CD4-positive, alpha-beta T cell treated with Interleukin-1 beta for 1 hour (primary cell): ENCODE data around the gene MIEF1.

ENCODE experiments used
- DNase-seq, 2 donors: peaks; one replicate each; pipeline ENCODE4 v3.0.0-alpha.2; 2020 to 2022

The MIEF1 gene

GRCh38 chr22:39502109-39502788, at the start of gene MIEF1:
Gene MIEF1 (plus strand): TSS chr22:39502290. CDS start chr22:39511295, 9,005 bp downstream.
- peak; percentile 91 to 94 for DNase-seq

- DNase-seq = no peak
Measured at GRCh38 chr22:39452740-39453040, 49.4 kb upstream of the MIEF1 start.

- DNase-seq = no peak
Measured at GRCh38 chr22:39453765-39454378, 48.2 kb upstream of the MIEF1 start.

DNA sequence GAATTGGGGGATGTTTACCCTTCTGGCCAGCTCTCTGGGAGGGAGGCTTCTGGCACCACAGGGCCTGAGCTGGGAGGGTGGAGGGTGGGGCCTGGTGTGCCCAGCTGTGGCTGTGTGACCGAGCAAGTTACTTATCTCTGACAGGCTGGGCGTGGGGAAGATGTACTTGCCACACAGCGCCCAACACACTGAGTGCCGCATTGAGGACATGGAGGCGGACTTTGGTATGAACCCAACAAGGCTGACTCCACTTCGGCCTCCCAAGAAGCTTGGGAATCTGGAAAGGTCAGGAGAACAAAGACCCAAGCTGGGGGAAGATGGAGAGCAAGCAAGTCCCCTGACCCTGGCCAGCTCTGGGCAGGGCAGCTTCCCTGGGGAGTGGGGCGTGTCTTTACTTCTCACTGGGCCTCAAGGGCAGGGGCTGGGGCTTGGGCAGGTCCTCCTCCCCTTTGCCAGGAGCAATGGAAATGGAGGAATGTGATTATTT, 47.7 kb upstream of the MIEF1 start:
- DNase-seq = no peak

DNA sequence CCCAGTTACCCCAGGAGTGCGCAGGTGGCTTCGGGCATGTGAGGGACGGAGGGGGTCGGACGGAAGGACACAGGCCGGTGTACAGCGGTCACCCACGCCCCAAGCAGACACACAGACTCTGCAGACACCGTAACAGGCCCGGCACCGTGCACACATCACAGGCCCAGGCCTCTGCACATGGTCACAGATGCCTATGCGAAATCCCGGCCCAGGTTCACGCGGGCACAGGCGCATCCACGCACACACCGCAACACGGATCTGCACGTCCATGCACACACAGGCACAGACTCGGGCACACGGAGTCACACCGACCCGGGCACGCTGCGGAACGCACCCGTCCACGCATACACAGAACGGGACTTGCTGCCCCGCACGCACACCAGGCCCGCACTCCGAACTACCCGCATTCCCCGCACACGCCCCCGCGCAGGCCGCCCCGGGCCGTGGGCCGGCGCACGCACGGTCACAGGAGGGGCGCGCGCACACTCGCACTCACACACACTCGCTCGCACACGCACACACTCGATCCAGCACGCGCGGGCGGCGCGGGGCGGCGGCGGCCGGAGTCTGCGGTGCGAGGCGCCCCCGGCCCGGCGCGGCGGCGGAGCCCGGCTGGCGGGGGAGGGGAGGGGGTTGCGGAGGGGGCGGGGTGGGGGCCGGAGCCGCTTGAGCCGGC, 45.4 kb upstream of the MIEF1 start, which contains the start of gene MGAT3:
Gene MGAT3, plus strand, starts transcription at position 491 of the 676 bp plus-strand sequence. CDS start 30,336 bp downstream, outside the sequence.
- no peak for DNase-seq

- no peak for DNase-seq
Measured at GRCh38 chr22:39457198-39457555, 44.9 kb upstream of the MIEF1 start.

DNA sequence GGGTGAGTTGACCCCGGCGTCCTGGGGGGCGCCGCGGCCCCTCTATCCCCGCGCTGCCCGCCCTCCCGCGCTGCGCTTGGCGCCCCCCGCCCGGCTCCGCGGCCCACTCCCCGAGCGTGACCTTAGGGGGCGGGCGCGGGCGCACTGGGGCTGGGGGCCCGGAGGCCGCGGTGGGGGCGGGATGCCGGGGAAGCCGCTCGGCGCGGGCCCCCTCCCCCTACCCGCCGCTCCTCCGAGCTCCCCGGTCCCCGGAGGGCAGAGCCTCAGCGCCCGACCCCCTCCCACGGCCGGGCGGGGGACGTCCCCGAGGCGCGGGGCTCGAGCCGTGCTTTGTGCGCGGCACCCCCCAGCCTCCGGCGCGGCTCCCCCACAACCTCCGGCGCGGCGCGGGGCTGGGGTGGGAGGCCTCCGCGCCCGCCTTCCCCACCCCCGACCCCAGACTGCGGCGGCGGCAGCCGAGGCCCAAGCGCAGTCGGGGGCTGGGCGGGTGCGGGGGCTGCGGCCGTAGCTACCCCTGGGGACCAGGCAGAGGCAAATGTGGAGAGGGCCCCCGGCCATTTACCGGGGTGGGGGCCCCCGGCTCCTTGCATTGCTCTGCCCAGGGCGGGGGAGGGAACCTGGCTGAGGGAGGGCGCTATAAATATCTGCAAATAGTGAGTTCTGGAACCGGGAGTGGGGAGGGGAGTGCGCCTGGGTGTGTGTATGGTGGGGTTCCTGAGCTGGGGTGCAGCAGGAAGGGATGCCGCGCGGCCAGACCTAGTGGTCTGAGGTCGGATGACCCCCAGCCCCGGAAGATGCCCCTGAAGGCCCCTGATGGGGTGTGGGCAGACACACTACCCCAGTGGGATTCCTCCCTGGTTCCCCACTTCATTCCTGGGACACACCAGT, 44.3 kb upstream of the MIEF1 start:
- DNase-seq = no peak

GRCh38 chr22:39458444-39459083, 43.5 kb upstream of the MIEF1 start:
- DNase-seq = no peak

- no peak for DNase-seq
Measured at GRCh38 chr22:39459681-39460080, 42.4 kb upstream of the MIEF1 start.

GRCh38 chr22:39462443-39463221, 39.5 kb upstream of the MIEF1 start:
- DNase-seq = no peak

DNA sequence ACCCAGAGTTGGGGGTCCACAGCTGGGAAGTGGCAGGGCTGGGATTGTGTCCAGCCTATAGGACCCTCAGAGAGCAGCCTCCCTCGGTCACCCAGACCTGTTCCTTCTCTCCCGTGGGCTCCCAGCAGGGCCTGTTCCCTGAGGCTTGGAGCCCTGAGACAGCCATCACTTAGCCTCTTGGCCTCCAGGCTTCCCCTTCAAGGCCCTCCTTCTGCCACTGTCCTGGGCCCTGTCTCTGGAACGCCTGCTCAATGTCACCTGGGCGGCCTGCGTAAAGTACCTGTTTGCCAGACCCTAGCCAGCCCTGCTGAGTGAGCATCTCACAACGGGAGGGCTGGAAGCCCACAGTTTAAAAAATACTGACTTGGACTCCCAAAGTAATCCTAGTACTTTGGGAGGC, 38.8 kb upstream of the MIEF1 start:
- no peak for DNase-seq

DNA sequence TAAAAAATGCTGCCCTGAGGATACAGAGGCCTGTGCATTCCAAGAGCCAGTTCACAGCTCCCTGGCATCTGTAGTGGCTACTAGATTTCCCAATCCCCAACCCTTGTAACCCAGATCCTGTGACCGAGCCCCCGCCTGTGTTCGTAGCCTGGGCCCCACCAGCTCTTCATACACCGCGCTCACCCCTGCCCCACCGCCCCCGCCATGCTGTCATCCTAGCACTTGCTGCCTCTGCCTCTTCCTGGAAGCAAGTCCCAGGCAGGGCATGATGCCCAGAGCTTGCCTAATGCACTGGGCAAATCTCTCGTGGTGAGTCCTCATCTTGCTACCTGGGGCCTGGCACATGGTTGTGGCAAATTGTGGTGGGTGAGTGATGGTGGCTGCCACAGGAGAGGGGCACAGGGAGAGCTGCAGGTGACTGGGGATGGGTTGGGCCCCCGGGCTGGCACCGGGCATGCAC, 38.1 kb upstream of the MIEF1 start:
- DNase-seq = no peak

DNA sequence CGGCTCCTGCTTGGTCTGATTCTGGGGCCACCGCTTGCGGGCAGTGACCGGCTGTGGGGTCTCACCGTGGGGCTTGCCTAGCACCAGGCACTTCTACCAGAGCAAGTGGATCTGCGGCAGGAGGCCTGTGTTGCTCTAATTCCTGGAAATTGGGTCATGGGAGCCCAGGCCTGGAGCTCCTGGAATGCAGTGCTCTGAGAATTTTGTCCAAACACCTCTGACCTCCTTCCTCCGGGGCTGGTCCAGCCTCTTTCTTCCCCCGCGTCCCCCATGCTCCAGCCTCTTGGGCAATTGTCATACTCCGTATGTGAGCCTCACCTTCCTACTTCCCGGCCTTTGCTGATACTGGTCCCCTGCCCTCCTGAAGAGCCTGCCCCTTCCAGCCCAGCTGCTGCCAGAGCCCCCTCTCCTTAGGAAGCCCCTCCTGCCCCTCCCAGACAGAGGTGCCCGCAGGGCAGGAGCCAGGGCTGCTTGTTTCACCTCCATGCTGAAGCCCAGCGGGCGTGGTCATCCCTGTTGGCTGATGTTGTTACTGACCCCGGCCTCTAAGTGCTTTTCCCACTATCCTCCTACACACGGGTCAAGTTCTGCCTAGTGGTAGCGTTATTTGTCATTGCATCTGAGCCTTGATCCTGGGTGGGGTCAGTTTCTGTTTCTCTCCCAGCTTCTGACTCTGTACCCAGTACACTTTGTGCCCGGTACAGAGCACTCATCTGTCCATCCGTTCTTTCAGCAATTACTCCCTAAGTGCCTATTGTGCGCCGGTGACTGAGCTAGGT, 35.7 kb upstream of the MIEF1 start:
- no peak for DNase-seq

GRCh38 chr22:39467390-39467895, 34.6 kb upstream of the MIEF1 start:
- no peak for DNase-seq

GRCh38 chr22:39468487-39469325, 33.4 kb upstream of the MIEF1 start:
- no peak for DNase-seq

DNA sequence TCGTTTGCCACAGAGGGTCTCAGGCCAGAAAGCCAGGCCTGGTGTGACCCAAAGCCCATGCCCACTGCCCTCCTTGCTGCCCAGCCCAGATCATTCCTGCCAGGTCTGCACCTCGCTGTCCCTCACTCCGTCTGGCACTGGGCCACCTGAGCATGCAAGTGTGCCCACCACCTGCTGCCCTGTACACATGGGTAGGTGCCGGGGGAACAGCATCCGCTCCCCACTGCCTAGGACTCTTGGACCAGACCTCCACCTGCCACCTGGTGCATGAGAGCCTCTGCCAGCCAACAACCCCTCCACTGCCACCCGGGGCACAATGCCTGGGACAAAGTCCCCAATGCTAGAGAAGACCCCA, 32.8 kb upstream of the MIEF1 start:
- DNase-seq = no peak

- no peak for DNase-seq
Measured at GRCh38 chr22:39469681-39470450, 32.2 kb upstream of the MIEF1 start.

DNA sequence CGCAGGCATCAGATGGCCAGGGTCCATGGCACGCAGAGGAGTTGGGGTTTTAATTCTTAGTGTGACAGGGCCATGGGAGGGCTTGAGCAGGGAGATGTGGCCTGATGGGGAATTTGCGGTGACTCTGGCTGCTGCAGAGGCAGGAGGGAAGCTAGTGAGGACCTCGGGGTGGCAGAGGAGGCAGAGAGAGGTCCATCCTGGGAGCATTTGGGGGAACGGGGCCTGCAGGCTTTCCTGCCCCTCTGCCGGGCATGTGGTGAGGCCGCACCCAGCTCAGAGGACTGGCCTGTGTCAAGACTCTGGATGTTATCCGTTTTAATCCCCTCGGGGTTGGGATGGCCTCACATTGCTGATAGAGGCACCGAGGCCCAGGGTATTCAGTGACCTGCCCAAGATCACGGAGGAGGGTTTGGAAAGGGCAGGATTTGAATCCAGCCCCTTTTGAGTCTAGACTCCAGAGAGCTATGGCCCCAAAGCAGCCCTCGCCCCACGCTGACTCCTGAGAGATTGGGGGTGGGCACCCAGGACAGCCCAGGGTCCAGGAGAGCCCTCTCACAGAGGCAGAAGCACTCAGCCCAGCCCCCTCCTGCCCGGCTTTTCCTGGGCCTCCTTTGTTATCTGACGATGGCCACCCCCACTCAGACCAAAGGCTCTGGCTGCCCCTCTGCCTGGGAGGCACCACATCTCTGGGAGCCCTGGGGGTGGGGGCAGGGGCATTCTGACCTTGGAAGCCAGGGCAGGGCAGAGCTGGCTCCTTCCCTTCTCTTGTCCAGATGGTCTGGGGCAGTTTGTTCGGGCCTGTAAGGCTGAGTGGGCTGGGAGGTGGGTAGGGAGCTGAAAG, 31.4 kb upstream of the MIEF1 start:
- no peak for DNase-seq
